GM18498 (cell line): ENCODE measurements around the gene XPO6.

Experiments used
- ATAC-seq: cut with Tn5 transposase; IDR thresholded peaks from one replicate; pipeline ENCODE4 v1.9.1; 2021; ENCODE audit warnings: mild to moderate bottlenecking, moderate library complexity; ENCODE audit not compliant: unreplicated experiment

XPO6 gene

GRCh38 chr16:28092721-28093384, 118.9 kb downstream of the XPO6 start:
- ATAC-seq = no peak

- no peak for ATAC-seq
Observed at GRCh38 chr16:28091656-28092055, 120.1 kb downstream of the XPO6 start.

GRCh38 chr16:28090646-28091377, 121.0 kb downstream of the XPO6 start:
- no peak for ATAC-seq

GRCh38 chr16:28089992-28090365, 121.8 kb downstream of the XPO6 start:
- no peak for ATAC-seq

- ATAC-seq = no peak
Observed at GRCh38 chr16:28089205-28089991, 122.4 kb downstream of the XPO6 start.

- no peak for ATAC-seq
Observed at GRCh38 chr16:28087675-28088300, 124.0 kb downstream of the XPO6 start.

GRCh38 chr16:28087140-28087660, 124.6 kb downstream of the XPO6 start:
- ATAC-seq = no peak

GRCh38 chr16:28086186-28087139, 125.3 kb downstream of the XPO6 start:
- no peak for ATAC-seq

GRCh38 chr16:28085389-28086171, 126.2 kb downstream of the XPO6 start:
- no peak for ATAC-seq

GRCh38 chr16:28084209-28084608, 127.6 kb downstream of the XPO6 start:
- ATAC-seq = no peak

GRCh38 chr16:28082624-28083023, 129.1 kb downstream of the XPO6 start:
- no peak for ATAC-seq

GRCh38 chr16:28081391-28081968, 130.3 kb downstream of the XPO6 start:
- no peak for ATAC-seq

- ATAC-seq = no peak
Observed at GRCh38 chr16:28078261-28078660, 133.5 kb downstream of the XPO6 start.

- no peak for ATAC-seq
Observed at GRCh38 chr16:28073836-28074235, 137.9 kb downstream of the XPO6 start.

- no peak for ATAC-seq
Observed at GRCh38 chr16:28072087-28072486, 139.7 kb downstream of the XPO6 start.

GRCh38 chr16:28069971-28070794, 141.6 kb downstream of the XPO6 start:
- ATAC-seq = no peak

- no peak for ATAC-seq
Observed at GRCh38 chr16:28068976-28069375, 142.8 kb downstream of the XPO6 start.
